Skin epidermis (tissue), 12 donors: ENCODE data around the gene TXNL4A.
A peak's percentile ranks its signal among the peaks of the same experiment; 100 is the strongest.
"Not testable (repeated sequence)": the region's sequence is repeated elsewhere in the genome, so short reads cannot be mapped to it uniquely, and the experiment has no call there.

Experiments used
- H3K27ac ChIP-seq, 21 experiments: fragments of 200-600 bp; sonication (generic) in 11 of 21; one replicate each; pipeline ENCODE4 v1.5.0; 2020; ENCODE audit warnings: mild to moderate bottlenecking in 3 of 21, inconsistent platforms in 2 of 21, moderate library complexity in 2 of 21
- H3K4me3 ChIP-seq, 7 experiments: fragments of 200-600 bp; sonication (generic) in 2 of 7; one replicate each; pipeline ENCODE4 v1.5.0; 2020; ENCODE audit warnings: inconsistent platforms in 2 of 7, mild to moderate bottlenecking in 2 of 7, moderate library complexity in 1 of 7

Gene TXNL4A

DNA sequence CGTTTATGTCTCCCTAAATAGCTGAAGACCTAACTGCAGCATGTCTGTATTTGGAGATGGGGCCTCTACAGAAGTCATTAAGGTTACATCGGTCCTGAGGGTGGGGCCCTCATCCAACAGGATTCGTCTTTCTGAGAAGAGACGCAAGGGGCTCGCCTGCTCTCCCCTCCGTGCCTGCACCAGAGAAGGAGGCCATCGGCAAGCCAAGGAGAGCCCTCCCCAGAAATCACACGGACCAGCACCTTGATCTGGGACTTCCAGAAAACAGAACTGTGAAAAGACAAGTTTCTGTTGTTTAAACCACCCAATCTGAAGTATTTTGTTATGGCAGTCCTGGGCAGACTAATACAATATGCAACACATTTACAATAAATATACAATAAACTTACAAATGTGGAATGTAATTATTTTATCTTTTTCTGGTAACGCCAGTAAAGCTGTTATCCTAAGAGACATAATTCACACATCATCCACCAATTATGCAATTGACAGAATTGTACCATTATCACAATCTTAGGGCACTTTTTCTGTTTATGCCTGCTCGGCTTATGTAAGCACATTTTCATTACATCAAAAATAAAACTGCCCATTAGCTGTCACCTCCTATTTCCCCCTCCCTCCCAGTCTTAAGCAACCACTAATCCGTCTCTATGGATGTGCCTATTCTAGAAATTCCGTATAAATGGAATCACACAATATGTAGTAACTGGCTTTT is 17.8 kb downstream of the TXNL4A start:
- H3K27ac ChIP-seq: no peak overlapping the region

DNA sequence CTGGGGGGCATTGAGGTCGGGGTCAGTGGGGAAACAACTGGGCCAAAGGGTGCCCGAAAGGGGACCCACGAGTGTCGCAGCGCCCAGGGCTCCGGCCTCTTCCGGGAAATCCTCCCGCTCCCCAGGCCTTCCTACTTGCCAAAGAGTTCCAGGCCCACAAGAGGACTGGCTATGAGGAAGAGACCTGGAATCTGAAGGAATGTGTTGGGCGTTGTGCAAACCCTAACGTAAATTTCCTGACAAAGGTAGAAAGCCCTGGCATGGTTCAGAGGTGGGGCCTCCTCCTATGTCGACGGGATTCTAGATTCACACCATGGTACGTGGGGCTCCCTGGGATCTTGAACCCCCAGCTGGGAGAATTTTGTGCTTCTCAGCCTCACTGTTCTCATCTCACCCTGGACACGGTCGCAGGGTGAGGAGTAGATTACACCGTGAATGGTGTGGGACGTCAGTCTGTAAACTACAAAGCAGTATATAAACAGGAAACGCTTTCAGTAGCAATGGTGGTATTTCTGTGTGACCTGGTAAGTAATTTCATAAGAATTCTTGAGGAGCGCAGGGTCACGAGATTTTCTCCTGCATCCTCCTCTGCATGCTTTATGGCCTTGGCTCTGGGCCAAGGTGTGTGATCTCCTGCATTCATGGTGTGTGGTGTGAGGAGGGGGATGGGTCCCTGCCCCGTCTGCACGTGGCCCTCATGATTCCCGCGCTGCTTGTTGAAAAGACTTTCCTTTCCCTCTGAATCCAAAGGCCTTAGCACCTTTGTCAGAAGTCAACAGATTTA is 23.1 kb downstream of the TXNL4A start:
- peak overlapping the region; percentile 57 to 96 (median 88) for H3K27ac ChIP-seq

More for the DNA sequence above, 17.8 kb downstream of the TXNL4A start:
- H3K4me3 ChIP-seq: no peak overlapping the region

DNA sequence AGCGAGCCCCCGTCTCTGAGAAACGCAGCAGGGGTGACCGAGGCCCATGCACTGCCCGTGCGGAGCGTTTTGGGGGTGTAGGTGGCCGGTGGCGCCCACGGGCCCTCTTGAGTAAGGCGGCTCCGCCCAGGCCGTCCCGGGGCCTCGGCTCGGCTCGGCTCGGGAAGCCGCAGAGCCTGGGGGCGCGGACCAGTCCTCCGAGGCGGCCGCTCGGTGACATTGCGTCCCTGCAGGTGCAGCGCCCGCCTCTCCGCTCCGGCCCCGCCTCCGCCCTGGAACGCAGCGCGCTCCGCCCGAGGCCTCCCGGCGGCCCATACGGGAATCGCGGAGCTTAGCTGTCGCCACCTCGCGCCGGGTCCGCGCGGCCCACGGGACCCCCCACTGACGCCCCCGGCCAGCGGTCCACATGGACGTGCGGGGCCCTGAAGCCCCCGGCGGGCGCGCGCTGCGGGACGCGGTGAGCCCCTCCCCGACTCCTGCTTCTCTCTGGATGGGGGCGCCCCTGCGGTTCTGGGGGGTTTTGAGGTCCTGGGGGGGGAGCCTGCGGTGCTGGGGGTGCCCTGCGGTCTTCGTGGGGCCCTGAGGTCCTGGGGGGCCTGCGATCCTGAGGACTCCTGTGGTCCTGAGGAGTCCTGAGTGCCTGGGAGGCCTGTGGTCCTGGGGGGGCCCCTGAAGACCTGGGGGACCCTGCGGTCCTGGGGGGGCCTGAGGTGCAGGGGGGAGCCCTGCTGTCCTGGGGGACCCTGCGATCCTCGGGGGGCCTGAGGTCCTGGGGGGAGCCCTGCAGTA is 23.8 kb downstream of the TXNL4A start, which contains the start of gene HSBP1L1:
HSBP1L1 (plus strand) TSS at position 314 of the 789 bp plus-strand sequence; CDS start at position 407, 93 bp downstream.
- H3K27ac ChIP-seq: peak within 1 kb of the TSS; percentile 57 to 96 (median 88)
- H3K4me3 ChIP-seq: peak within 1 kb of the TSS; percentile 41 to 70 (median 55)

More for the DNA sequence above, 23.1 kb downstream of the TXNL4A start:
- H3K4me3 ChIP-seq: peak overlapping the region; percentile 41 to 70 (median 55)

DNA sequence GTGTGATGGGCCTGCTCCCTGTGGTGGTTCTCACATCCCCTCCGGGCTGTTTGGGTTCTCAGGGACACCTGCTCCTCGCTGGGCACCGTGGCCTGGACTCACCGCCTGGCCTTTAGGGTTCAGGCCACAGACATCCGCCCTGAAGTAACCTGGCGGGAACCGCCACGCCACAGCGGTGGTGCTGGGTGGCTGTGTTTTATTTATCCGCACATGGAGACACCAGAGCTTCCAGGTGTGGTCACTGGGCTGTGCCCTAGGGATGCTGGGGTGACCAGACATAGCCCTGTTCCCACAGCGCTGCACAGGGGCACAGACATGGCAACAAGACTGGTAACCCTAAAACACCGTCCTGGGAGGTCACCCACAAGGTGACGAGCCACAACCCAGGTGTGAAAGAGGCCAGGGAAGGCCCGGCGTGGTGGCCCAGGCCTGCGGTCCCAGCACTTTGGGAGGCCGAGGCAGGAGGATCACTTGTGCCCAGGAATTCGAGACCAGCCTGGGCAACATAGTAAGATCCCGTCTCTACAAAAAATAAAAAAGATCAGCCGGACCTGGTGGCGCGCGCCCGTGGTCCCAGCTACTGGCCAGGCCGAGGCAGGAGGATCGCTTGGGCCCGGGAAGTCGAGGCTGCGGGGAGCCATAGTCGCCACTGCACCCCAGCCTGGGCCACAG is 24.6 kb downstream of the TXNL4A start:
- peak overlapping the region in 18 of 21 experiments; percentile 77 to 96 (median 88) for H3K27ac ChIP-seq
- peak overlapping the region; percentile 41 to 70 (median 55) for H3K4me3 ChIP-seq

DNA sequence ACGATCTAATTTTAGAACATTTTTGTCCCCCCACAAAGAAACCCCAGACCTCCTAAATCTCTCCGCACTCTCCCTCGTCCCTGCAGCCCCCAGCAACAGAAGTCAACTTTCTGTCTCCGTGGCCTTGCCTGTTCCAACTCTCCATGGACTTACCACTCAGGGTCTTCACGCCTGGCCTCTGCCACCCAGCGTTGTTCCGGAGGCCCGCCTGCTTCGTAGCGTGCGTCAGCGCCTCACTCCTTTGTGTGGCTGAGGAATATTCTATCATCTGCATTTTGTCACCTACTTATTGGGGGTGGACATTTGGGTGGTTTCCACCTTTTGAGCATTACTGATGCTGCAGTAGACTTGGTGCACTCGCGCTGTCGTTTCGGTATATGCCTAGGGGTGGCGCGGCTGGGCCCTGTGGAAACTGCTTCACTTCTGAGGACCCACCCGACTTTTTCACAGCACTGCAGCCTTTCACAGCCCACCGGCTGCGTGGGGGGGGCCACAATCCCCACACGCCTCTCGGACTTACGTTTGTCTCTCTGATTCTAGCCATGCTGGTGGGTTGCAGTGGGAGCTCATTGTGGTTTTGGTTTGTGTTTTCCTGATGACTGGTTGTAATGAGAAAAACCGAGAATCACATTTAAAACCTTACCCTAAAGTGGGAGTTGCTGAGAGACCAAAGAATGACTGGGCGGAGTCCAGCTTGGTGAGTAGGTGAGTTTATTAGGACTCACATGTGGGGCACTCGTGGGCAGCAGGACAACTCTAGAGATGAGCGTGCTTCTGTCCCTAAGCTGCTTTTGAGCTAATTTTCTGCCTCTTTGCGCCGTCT is 25.3 kb downstream of the TXNL4A start:
- peak overlapping the region in 14 of 21 experiments; percentile 8 to 93 (median 74) for H3K27ac ChIP-seq
- H3K4me3 ChIP-seq: peak overlapping the region in 1 of 7 experiments; percentile 52

DNA sequence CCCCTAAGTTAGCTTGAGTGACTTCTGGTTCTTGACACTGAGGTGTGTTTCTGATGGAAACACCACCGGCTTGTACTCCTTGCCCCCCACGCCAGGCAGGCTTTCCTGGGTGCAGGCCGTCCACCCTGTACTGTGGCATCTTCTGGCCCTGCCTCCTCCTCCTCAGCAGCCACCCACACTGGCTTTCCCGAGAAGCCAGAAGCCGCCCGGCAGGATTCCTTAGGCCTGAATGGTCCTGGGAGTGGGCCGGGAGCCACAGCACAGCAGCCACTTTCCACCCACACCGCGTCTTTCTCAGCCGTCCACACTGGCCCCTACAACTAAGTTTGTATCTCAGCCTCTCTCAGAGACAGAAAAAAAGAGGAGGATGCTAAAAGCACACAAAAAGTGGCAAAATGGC is 26.1 kb downstream of the TXNL4A start:
- H3K27ac ChIP-seq: peak overlapping the region in 18 of 21 experiments; percentile 0 to 89 (median 50)
- no peak overlapping the region for H3K4me3 ChIP-seq

DNA sequence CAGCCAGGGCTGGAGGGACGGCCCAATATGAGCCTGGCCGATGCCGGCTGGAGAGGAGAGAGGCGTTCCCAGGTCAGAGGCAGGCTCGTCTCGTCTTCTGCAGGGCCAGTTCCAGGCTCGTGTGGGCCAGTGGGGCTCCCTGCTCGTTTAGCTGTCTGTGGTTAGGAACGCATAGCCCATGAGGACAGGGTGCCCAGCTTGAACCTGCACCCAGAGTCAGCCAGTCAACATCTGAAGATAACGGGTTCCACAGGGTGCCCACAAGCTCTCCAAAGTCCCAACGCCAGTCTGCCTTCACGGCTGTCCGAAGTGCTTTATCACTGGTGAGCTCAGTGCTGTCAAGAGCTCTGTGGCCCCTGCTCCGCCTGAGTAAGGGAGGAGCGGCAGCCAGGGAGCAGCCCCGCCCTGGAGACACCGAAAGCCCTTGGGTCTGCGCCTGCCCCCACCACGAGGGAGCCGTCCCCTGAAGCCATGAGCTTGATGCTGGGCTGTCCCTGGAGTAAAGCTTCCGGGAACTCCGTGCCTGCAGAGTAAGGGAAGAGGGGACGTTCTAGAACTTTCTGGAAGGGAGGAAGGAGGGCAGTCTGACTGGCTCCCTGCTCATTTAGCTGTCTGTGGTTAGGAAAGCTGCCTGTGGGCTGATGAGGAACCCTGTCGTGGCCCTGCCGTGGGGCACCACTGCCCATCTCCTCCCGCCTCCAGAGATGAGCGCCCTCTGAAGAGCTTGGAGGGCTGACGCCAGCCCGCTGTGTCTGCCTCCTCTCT is 26.7 kb downstream of the TXNL4A start:
- no peak overlapping the region for H3K4me3 ChIP-seq
- peak overlapping the region in 19 of 21 experiments; percentile 0 to 88 (median 49) for H3K27ac ChIP-seq

DNA sequence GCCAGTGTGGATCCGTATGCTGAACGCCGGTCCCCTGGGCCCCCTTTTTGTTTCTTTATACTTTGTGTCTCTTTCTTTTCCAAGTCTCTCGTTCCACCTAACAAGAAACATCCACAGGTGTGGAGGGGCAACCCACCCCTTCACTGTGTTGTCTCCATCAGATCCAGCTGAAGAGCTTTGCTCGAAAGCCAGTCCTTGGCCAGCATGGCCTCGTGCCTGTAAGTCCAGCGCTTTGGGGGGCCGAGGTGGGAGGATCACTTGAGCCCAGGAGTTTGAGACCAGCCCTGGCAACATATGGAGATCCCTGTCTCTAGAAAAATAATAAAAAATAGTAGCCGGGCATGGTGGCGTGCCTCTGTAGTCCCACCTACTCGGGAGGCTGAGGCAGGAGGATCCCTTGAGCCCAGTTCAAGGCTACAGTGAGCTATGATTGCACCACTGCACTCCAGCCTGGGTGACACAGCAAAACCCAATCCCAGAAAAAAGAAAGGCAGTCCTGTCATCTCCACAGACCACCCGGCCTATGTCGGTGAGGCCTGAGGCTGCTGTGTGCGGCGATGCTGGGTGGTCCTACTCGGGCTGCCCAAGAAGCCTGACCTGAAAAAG is 27.3 kb downstream of the TXNL4A start:
- H3K4me3 ChIP-seq: no peak overlapping the region
- peak overlapping the region in 16 of 21 experiments; percentile 0 to 88 (median 50) for H3K27ac ChIP-seq

DNA sequence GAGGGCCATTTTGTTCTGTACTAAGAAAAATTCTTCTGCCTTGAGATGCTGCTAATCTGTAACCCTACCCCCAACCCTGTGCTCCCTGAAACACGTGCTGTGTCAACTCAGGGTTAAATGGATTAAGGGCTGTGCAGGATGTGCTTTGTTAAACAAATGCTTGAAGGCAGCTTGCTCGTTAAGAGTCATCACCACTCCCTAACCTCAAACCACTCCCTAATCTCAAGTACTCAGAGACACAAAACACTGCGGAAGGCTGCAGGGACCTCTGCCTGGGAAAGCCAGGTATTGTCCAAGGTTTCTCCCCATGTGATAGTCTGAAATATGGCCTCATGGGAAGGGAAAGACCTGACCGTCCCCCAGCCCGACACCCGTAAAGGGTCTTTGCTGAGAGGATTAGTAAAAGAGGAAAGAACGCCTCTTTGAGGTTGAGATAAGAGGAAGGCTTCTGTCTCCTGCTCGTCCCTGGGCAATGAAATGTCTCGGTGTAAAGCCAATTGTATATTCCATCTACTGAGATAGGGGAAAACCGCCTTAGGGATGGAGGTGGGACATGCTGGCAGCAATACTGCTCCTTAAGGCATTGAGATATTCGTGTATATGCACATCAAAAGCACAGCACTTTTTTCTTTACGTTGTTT is 28.1 kb downstream of the TXNL4A start:
- H3K27ac ChIP-seq: peak overlapping the region in 8 of 21 experiments; percentile 26 to 88 (median 66)
- H3K4me3 ChIP-seq: not testable (repeated sequence)

DNA sequence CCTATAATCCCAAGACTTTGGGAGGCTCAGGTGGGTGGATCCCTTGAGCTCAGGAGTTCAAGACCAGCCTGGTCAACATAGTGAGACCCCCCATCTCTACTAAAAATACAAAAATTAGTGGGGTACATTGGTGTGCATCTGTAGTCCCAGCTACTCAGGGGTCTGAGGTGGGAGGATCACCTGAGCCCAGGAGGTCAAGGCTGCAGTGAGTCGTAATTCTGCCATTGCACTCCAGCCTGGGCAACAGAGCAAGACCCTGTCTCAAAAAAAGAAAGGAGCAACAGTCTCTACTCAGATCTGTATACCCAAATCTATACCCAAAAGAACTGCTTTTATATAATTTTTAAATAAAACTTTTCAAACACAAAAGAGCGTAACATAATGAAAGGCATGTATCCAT is 29.4 kb downstream of the TXNL4A start:
- H3K27ac ChIP-seq: no peak overlapping the region
- H3K4me3 ChIP-seq: no peak overlapping the region

DNA sequence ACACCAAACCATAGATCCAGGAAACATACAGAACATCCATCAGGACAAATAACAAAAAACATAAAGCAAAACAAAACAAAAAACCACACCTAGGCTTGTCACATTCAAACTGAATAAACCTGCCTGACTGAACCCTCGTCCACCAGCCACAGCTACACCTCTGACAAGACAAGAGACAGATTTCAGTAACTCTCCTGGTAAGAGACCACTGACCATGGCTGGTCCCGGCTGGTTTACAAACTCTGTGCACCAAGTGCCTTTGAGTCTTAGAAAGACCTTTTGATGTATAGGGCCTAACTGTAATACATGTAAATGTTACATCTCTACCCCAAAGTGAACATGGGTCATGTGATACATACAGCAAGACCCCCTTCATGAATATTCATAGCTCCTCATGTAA is 32.1 kb downstream of the TXNL4A start:
- H3K4me3 ChIP-seq: no peak overlapping the region
- H3K27ac ChIP-seq: peak overlapping the region in 2 of 21 experiments; percentile 16 to 19

DNA sequence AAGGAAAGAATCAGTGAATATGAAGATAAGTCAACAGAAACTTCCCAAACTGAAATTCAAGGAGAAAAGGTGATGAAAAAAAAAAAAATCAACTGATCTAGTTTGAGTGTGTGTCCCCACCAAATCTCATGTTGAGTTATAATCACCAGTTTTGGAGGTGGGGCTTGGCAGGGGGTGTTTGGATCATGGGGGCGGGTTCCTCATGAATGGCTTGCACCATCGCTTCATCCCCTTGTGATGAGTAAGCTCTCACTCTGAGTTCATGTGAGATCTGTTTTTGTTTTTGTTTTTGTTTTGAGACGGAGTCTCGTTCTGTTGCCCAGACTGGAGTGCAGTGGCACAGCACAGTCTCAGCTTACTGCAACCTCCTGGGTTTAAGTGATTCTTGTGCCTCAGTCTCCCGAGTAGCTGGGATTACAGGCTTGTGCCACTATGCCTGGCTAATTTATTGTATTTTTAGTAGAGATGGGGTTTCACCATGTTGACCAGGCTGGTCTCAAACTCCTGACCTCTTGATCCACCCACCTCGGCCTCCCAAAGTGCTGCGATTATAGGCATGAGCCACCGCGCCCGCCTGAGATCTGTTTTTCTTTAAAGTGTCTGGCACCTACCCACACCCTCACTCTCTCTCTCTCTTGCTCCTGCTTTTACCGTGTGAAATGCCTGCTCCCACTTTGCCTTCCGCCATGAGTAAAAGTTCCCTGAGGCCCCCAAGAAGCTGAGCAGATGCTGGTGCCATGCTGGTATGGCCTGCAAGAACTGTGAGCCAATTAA is 32.9 kb downstream of the TXNL4A start:
- peak overlapping the region in 5 of 21 experiments; percentile 14 to 32 (median 23) for H3K27ac ChIP-seq
- no peak overlapping the region for H3K4me3 ChIP-seq

DNA sequence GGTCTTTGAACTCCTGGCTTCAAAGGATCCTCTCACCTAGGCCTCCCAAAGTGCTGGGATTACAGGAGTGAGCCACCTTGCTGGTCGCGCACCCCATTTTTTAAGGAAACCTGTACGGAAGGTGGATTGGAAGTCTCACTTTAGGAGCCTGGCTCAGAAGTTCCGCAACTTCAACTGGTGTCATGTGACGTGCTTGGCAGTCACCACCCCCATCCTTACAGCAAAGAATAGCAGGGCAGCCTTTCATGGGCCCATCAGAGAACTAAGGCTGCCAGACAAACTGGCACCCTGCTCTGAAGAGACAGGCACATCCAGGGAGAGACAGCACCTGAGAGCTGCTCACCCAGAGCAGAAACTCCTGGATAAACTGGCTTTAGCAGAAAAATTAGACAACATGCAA is 33.6 kb downstream of the TXNL4A start:
- peak overlapping the region in 6 of 21 experiments; percentile 0 to 39 (median 24) for H3K27ac ChIP-seq

DNA sequence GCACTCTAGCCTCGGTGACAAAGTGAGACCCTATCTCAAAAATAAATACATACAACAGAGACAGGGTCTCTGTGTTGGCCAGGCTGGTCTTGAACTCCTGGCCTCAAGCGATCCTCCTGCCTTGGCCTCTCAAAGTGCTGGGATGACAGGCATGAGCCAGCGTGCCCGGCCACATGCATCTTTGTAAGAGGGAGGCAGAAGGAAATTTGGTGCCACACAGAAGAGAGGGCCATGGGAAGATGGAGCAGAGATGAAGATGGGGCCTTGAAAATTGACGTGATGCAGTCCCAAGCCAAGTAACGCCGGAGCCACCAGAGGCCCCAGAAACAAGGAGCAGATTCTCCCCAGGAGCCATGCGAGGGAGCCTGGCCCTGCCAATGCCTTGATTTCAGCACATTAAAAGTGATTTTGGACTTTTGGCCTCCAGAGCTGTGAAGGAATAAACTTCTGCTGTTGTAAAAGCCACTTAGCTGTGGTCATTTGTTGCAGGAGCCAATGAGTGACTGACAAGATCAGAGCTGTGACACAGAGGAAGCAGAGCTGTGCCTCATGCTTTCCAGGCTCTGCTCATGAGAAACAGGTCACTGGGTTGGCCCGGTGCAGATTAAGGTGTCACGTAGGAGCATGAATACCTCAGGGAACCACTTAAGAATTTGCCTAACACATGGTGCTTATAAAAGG is 34.3 kb downstream of the TXNL4A start:
- Histone ChIP-seq H3K4me3 (no peak overlapping the region), H3K27ac (peak overlapping the region in 5 of 21 experiments; percentile 6 to 39 (median 26))

More for the DNA sequence above, 33.6 kb downstream of the TXNL4A start:
- H3K4me3 ChIP-seq: no peak overlapping the region

DNA sequence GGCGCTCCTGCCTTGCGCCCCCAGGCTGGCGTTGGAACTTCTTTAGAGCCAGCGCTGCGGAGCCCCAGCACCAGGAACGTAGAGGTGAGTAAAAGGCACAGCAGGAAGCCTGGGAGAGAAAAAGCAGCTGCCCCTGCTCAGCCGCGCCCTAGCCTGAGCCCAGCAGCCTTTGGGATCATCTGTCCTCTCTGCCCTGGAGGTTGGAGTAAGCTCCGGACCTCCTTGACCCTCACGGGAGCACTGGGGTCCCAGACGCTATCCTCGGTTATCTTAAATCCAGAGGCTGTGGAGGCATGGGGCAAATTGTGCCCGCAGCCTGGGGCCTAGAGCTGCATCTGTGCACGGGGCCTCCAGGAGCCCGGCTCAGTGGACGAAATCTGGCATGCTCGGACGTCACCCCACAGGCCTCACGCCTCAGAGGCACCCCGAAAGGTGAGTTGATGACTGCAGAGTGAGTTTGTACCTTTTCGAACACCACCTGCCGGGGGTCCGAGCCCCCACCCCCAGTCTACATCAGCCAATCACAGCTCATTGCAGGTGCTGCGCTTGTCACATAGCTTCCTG is 35.3 kb downstream of the TXNL4A start:
- Histone ChIP-seq H3K27ac (peak overlapping the region in 2 of 21 experiments; percentile 97 to 99), H3K4me3 (no peak overlapping the region)
